Peyer's patch (tissue), 4 donors: Measurements from ENCODE around the gene NKX6-2.

Experiments used
- POLR2A ChIP-seq, 2 donors: fragments of 450-650 bp; IDR thresholded peaks; one replicate each; pipeline ENCODE4 v1.5.1; 2017; ENCODE audit warnings: antibody characterized with exemption in 2 of 2, mild to moderate bottlenecking in 2 of 2, moderate library complexity in 2 of 2
- TF ChIP-seq, protein P1 (sequence below), 6 experiments: fragments of 450-650 bp in 4 of 6; fragments of 200-600 bp in 2 of 6; sonication (generic) in 1 of 6; IDR thresholded peaks; one replicate each; pipeline ENCODE4 v1.5.1; 2017 to 2019; ENCODE audit warnings: antibody characterized with exemption in 6 of 6, mild to moderate bottlenecking in 3 of 6, moderate library complexity in 1 of 6

DNA sequence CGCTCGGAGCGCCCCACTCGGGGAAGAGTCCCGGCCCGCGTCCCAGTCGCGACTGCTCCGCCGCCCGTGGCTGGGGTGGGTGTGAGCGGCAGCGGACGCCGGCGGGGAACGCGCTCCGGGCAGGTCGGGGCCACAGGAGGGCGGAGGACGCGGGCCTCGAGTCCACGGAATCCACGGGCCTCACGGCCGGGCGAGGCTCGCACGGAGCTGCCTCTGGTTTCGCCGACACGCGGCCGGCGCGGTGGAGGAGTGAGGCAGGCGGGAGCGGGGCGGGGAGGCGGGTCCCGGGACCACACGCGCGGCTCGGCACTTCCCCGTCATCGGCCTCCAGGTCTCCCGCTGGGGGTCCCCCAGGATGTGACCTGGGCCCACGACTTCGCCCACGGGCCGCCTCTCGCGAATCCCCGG is 533 bp upstream of the NKX6-2 start:
- TF ChIP-seq POLR2A (IDR thresholded peaks at IDR 0.05) = no peak
- TF ChIP-seq, protein P1, sequence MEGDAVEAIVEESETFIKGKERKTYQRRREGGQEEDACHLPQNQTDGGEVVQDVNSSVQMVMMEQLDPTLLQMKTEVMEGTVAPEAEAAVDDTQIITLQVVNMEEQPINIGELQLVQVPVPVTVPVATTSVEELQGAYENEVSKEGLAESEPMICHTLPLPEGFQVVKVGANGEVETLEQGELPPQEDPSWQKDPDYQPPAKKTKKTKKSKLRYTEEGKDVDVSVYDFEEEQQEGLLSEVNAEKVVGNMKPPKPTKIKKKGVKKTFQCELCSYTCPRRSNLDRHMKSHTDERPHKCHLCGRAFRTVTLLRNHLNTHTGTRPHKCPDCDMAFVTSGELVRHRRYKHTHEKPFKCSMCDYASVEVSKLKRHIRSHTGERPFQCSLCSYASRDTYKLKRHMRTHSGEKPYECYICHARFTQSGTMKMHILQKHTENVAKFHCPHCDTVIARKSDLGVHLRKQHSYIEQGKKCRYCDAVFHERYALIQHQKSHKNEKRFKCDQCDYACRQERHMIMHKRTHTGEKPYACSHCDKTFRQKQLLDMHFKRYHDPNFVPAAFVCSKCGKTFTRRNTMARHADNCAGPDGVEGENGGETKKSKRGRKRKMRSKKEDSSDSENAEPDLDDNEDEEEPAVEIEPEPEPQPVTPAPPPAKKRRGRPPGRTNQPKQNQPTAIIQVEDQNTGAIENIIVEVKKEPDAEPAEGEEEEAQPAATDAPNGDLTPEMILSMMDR (IDR thresholded peaks at IDR 0.05) = no peak
